Measurements from ENCODE around the gene CDH23.

CDH23 gene

DNA sequence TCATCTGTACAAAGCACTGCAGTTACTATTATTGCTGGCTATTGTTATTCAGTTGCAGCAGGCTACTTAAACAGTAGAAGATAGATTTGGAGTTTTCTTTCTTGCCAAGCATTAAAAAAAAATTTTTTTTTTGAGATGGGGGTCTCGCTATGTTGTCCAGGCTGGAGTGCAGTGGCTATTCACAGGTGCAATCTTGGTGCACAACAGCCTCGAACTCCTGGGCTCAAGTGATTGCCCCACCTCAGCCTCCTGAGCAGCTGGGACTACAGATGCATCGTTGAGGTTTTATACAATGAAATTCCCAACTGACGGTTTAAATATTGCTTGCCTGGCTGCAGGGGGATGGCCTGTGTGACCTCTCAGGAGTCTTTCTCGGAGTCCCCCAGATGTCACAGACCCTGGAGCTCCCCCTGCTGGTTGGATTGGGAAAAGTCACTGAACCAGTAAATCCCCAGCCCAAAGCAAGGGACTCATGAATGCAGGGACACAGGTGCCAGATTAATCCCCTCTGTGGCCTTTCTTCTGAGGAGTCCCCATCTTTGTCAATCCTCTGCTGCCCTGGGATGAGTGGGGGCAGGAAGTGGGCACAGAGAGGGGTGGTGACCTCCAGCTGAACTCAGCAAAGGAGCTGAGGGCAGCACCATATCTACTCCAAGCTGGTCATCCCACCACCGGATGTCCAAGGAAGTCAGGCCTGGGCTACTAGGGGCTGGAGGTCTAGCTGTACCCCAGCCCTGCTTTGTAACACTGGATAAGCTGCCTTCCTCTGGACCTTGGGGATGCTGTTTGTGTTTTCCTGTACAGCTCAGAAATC is 173.3 kb downstream of the CDH23 start:
- no peak for DNase-seq

DNA sequence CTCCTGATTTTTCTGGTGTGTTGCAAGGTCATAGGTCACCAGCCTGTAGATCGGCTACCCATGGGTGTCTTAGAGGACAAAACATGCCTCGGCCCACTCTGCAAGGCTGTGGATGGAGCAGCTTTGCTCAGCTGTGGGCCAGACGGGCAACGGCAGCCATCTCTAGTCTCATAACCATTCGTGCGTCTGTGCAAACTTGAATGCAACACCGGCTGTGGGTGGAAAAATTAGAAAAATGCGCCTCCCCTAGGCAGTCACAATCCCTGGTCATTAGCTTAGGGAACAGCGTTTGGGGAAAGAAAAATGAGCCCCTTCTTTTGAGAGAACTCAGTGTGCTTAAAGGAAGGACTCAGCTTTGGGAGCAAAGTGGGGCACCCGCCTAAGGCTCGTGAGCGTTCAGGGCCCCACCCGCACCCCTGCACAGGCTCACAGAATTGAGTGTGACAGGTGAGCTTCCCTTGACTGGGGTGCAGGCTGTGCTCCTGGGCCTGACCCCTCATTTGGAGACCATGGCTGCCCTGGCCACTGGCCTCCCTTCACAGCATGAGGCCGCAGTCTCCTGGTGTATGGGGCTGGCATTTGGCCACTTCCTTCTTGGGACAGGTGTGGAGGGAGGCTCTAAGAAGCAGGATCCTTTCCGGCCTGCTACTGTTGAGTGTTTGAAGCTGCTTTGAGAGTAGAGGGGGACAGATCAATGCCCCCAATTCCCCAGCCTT is 174.9 kb downstream of the CDH23 start:
- DNase-seq: no peak

DNA sequence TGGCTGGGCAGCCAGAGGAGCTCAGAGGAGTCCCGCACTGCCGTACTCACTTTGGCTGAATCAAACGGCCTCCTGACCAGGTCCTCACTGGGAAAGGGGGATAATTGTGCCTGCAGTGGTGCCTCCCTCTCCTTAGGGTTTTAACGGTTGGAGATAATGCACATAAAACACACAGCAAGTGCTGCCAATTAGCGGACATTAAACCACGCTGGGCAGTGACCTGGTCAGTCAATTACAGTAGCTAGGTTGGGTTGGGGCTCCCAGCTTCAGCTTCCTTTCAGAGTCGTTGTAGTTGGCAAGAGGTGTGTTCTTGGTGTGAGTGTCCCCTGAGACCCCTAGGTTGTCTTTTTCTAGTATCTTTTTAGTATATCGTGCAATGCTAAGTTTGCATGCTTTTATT is 176.2 kb downstream of the CDH23 start:
- no peak for DNase-seq

DNA sequence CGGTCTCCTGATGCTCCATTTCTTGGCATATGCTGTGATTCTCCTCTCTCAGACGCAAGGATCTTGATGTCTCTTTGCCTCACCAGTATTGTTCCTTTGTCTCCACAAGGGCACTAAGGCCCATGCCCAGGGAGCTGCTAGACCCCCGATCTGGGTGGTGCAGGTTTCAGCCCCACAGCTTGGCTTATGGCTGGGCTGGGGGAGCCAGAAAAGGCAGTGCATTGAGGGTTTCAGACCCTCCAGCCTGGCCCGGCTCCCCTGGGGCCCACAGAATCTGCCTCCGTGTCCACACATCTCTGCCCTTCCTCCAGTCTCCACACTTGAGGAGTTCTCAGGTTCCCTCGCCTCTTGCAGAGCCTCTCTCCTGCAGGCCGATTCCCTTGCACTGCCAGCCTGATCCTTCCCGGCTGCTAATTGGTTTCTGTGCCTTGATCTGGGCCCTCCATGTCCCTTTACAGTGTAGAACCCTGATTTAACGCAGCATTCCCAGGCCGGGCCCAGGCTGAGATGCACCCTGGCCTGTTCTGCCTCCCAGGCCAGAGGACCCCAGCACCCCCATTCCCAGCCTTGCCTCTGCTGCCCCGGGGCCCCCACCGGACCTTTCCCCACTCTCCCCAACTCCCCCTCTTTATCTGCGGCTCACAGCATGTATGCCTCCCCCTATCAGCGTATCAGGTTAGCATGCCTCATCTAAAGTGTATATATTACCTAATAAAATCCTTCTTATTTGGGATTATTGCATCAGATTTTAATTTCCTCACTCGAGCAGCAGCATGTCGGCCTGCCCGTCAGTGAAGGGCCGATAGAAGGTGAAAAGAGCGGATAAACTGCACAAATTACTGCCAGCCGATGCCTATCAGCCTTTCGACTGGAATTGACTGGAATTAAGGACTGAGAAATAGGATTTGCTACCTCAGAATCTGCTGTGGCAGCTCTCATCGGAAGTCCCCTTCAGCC is 177.1 kb downstream of the CDH23 start:
- DNase-seq: no peak

DNA sequence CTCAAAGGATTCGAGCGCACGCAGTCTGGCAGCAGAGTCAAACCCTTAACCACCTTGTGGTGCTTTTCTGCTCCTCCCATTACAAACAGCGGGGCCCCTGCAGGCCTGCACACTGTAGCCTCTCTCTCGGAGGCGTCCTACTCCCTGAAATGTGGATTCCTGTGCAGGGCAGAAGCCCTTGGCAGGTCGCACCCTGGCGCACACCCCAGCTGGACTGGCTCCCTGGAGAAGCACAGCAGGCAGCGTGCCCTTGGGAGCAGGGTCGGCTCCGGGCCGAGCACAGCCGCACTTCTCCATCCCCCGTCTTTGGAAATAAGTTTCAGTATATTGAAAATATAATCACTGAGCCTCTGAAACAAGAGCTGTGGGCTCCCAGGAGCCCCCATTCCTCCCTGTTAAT is 178.7 kb downstream of the CDH23 start:
- DNase-seq: no peak

- DNase-seq: no peak
Observed at GRCh38 chr10:71575934-71576801, 179.4 kb downstream of the CDH23 start.

DNA sequence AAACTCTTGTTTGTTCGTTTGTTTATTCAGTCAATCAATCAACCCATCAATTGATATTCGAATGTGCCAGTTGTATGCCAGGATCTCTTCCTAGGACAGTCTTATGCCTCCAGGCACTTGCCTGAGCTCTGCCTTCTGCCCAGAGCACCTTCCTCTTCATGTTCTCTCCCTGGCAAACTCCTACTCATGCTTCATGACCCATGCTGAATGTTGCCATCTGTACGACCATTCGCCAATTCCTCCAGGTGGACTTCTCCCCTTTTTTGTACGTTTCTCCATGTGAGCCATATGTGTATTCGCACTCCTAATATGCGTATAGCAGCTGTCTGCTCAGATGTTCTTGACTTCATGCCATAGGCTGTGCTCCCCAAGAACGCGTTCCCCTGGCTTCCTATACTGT is 180.1 kb downstream of the CDH23 start:
- no peak for DNase-seq

DNA sequence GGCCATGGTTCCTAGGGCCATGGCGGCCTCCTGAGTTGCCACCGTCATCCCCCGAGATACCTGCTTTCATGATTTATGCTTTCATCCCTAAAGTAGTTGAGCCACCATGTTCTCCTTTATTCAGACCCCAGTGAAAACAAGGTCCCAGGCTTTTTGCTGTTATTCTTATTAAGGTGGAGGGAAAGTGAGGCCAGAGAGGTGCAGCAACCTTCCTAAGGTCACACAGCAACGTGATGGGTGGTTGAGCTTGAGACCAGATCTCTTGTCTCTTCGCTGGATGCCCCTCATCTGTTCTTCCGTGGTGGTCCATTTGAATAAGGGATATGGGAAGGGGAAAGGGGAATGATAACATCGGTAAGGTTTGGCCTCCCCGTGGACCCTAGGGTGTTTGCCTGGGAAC is 180.6 kb downstream of the CDH23 start:
- no peak for DNase-seq

- DNase-seq: no peak
Observed at GRCh38 chr10:71578069-71578468, 181.3 kb downstream of the CDH23 start.

GRCh38 chr10:71579668-71580067 is 182.9 kb downstream of the CDH23 start:
- no peak for DNase-seq

DNA sequence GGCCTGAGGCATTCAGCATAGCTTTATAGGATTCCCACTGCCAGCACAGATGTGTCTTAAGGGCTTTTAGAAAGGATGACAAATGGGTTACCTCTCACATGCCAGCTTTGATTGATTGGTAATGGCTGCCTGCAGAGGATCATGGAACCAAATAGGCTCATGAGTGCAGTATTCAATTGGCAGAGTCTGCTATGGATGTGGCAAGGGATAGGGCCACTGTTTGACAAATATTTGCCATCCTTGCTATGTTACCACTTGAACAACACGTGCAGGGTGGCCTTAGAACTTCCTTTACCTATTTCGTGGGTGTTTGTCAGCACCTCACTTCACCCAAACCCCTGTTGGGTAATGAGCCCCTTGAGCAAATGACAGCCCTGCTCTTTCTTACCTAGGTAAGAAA is 183.7 kb downstream of the CDH23 start:
- no peak for DNase-seq

- DNase-seq: no peak
Observed at GRCh38 chr10:71580926-71581325, 184.2 kb downstream of the CDH23 start.

GRCh38 chr10:71581376-71581775 is 184.7 kb downstream of the CDH23 start:
- DNase-seq: no peak

DNA sequence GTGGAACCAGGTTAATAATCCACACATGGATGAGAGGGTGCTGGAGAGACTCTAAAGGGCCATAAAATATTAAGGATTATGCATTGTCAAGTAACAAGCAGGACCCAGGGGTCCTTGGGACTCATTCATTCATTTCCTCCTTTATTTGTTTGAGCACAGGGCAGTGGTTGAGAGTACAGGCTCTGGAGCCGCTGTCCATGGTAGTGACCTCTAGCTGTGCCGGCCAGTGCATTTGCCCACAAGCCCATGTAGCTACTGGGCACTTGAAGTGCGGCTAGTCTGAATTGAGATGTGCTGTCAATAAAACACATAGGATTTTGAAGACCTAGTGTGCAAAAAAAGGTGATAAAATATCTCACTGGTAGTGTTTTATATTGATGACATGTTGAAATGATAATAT is 185.3 kb downstream of the CDH23 start:
- DNase-seq: no peak

DNA sequence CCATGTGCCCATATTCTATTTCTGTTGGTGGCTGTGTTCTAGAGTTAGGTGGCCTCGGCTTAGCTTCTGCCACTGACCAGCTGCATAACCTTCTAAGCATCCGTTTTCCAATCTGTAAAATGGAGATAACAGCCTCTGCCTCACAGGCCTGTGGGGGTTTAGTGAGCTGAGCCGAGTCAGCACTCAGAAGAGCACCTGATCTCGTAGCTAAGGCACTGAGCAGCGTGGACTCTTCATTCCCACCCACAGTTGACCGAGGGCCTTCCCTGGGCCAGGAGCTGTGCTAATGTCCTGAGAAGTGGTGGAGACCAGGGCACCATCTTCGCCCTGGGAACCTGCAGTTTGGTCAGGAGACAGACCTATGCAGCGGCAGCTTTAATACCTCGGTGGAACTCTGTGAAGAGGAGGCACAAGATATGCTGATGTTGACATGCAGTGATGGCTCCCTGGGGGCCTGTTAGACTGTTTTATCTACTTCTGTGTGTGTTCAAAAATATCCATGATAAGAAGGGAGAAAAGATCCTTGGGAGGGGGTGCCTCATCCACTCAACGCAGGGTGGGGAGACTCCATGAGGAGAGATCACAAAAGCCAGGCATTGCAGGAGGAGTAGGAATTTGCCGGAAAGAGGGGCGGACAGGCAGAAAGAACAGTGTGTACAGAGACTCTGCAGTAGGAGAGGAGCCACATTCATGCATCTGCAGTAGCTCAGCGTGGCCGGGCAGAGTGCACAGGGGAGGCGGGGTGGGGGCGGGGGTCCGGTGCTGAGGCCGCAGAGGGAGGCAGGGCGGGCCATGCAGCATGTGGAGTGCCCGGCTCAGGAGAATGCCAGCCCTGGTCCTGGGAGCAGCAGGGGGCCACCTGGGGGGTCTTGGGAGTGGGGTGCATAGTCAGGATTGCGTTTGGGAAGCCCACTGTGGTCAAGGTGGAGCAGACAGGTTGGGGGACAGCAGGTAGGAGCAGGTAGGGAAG is 186.1 kb downstream of the CDH23 start:
- no peak for DNase-seq

GRCh38 chr10:71584461-71584860 is 187.7 kb downstream of the CDH23 start:
- no peak for DNase-seq

DNA sequence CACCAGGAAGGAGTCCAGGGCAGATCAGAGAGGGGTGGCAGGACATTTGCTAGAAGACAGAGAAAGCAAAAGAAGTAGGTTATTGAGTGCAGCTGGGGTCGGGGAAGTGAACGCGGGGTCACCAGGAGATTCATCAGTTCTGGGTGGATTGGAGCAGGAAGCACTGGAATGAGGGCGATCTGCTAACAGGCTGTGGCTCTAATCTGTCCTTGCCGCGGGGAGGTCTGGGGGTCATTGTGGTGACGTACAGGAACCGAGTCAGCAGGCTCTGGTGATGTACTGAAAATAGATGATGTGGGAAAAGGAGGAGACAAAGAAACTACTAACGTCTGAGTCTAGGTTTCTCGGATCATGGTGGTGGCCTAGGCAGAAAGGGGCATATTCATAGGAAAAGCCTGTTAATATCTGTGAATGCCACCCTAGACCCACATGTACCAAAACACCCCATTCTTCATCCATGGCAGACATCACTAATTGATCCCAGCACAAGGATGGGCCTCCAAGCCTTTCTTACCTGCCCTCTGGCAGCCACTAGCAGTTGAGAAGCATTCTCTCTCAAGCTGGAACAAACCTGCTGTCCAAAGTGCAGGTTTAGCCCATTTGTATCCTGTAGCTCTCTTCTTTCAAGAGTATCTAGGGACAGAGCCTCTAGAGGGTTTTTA is 188.3 kb downstream of the CDH23 start:
- DNase-seq: no peak

DNA sequence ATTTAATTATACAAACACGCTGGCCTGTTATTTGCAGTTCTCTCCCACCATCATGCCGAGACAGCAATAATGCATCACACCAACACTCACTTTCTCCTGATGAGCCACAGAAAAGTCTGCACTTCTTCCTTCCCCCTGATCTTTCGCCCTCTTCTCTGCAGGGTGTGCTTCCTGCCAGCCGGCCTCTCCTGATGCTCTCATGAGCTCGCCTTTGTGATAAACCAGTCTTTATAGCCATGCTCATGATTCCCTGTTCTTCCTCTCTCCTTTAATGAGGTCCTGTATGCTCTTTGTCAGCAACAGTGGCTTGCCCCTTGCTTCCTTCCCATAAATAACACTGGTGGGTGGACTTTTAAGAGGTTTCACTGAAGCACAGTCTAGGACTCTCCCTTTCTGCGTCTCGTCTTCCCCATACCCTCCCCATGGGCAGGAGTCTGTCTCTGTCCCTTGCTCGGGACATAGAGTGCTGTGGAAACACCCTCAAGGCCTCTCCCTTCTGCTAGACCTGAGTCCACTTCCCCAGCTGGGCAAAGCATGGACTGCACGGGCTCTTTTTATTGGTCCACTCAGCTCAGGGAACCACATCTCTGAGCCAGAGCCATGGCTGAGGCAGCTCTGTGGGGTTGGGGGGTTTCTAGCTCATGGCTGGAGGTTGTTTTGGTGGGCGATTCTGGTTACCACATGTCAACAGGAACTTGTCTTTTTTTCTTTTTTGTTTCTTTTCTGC is 189.0 kb downstream of the CDH23 start:
- no peak for DNase-seq

DNA sequence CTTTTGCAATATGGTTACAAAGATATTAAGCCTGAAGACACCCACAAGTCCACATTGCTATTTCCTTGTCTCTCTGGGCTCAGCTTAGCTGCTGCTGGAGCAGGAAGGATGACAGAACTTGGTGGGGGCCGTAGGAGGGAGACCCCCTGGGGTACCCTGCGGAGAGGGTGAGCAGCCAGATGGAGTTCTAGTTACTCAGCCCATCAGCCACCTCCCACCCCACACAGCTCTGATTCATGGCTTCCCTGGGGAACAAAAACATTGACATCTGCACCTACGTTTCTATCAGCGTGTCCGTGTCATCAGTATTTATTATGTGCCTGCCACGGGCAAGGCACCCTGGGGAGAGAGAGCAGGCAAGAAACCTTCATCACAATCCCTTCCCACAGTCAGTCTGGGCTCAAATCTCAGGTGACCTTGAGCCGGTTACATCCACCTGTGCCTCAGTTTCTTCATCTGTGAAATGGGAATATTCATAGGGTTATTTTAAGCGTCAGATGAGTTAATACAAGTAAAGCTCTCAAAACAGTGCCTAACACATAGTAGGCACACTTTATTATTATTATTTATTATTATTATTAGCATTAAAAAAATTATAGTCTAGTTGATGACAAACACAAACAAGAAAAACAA is 191.3 kb downstream of the CDH23 start:
- no peak for DNase-seq
